GM18909 (cell line): ENCODE results near the gene KCNQ5.

Experiments
- ATAC-seq: cut with Tn5 transposase; IDR thresholded peaks from one replicate; pipeline ENCODE4 v1.9.1; 2021; ENCODE audit warnings: mild to moderate bottlenecking; ENCODE audit not compliant: unreplicated experiment, poor library complexity

Gene KCNQ5

DNA sequence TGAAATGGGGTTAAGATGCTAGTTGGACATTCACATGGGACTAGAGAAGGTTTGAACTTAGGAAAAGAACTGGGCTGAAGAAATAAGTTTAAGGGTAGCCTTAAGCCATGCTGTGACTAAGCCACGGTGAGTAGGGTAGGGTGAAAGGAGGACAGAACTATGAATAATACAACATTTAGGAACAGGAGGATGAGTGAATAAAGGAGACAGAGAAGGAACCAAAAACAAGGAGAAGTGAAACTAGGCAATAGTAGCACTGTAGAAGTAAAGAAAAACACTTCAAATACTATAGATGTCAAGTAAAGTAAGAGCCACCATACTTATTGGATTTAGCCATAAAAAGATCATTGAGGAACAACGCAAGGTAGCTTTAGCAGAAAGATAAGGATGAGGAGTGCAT is 111.2 kb downstream of the KCNQ5 start:
- ATAC-seq = no peak

DNA sequence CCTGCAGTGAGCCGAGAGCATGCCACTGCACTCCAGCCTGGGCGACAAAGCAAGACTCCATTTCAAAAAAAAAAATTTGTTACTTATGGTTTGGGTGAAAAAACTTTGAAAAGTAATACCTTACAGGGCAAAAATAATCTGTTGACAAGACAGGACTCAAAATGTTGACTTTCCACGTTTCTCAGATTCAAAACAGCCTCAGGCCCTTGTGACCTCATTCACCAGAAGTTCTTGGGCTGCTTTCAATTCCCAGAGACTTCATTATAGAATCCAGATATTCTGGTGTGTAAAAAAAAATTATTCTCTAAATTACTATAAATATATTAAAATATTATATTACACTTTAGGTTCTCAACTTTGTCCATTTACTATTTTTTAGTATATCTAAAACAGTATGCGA is 116.2 kb downstream of the KCNQ5 start:
- no peak for ATAC-seq

DNA sequence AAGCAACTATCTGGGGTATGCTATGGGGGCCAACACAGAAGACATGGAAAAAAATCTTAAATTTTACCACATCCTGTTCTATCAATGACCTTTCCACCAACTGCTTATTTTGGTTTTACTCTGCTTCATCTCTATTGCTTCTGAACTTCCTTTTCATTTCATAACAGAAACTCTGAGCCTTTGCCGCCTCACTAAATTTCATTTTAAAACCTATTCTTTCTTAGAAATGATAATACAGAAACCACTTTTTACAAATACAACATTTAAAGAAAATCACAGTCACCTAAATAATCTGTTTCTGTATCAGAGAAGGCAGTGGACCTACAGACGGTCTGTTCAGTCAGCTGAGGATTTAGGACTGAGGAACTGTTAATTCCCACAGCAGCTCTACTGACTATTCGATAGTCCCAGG is 117.5 kb downstream of the KCNQ5 start:
- peak; percentile 66 for ATAC-seq

DNA sequence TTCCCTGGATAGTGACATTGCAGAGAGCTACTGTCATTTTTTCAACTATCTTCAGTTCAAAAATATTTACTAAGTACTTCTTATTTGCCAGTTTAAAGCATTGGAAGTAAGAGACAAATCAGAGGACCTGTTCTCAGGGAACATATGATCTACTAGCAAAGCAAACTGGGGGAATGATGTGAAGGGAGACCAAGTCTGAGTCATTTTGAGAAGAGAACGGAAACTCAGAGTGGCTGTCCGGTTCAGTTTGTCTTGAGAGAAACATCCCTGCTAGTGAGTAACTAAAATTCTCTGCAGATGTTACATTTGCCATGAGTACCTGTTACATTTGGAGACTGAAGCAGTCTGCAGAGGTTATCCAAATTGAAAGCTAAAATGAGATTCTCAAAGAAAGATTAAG is 118.3 kb downstream of the KCNQ5 start:
- peak; percentile 88 for ATAC-seq

DNA sequence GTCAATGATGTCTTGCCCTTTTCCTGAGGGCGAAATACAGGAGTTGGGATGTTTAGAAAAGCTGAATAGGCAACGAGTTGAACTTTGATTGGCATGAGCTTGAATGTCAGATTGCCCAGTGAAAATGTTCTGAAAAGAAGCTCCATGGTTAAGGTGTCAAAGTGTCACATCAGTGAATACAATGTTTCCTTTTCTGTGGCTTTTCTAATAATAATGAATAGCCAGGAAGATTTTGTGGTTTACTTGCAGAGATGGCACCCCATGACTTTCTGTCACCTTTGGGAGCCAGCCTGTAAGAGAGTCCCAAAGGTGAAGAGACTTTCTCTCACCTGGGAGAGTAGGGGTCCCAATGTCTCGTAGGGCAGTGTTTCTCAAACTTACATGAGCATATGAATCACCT is 119.2 kb downstream of the KCNQ5 start:
- no peak for ATAC-seq

DNA sequence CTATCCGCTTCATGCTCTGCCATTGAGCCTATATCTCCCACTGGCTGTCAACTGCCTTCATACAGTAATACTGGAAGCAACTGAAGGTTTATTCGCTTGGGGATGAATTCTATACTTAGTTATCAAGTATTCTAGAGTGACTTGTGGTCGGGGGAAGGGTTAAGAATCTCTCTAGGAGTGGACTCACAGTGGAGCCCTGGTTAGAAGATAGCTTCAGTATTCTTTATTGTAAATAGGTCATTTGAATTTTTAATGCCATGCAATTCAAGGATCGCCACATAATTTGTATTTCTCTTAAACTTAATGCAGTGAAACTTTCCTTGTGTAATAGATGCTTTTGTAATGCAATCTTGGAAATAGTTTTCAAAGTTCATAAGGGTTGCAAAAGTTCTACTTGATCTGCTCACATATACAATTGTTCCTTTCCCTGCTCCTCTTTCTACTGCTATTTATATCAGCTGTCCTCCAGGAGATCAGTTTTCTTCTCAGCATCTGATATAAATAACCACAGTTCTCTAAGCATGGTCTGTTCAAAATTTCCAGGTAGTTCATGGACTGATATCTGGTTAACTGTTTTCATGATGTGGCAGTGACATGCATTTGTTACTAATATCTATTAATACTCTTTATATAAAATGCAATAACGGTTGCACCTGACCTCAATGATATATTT is 120.3 kb downstream of the KCNQ5 start:
- no peak for ATAC-seq

DNA sequence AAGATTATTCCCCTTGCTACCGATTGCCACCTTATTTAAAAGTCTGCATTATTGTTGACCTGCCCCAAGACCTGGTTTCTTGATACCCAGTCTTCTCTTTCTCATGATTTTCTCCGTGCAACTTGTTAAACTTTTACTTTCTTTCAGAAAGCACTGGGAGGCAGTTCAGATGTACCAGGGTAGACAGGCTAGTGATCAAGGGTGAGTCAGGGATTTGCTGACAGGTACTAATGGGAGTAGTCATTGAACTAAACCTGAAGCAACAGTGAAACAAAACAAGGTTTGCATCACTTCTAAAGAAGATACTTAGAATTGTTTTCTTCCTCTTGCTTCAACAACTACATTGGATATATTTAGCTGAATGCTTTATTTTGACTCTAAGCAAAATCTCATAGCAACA is 124.4 kb downstream of the KCNQ5 start:
- no peak for ATAC-seq

DNA sequence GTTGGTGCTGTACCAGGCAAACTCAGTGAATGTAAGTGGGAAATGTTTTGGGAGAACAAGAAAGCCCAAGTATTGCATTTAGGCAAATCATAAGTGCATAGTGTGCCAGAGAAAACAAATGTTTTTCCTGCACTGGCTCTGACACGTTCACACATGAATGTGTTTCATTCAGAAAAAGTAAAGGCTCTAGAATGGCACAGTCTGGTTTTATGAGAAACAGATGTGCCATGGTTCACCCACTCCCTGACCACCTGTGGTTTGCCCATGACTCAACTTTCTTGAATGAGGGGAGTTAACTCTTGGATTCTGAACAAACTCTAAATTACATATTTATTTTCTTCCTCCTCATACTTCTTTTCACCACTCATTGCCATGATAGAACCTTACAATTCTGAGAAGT is 126.9 kb downstream of the KCNQ5 start:
- no peak for ATAC-seq

DNA sequence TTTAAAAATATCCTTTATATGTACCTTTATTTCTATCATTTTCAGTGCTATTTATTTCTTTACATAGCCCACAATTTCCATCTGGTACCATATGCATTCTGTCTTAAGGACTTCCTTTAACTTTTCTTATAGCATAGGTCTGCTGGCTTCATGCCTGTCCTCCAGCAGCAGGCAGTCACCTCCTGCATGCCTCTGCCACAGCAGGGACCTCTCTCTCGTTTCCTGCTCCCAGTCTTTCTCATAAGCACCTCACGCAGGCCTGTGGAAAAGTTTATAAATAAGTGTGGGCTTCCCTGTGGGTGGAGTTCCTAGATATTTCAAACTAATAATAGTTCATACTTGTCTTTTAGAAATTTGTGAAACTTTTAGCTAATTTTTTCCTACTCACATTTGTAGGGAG is 133.9 kb downstream of the KCNQ5 start:
- ATAC-seq = no peak

DNA sequence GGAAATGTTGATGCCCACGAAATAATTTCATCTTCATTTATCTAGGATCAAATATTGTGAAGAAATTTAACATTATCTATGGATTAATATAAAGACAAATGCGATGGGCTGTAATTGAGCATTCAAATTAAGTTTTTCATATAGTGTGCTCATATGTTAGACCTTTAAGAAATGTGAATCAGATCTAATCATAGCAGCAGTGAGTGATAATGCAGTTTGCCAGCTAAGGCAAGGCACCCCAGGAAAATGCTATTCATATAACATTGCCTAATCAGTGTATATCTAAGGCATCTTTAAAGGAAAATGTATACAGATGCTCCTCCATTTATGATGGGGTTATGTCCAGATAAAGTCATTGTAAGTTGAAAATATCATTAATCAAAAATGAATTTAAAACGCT is 135.2 kb downstream of the KCNQ5 start:
- ATAC-seq = no peak

DNA sequence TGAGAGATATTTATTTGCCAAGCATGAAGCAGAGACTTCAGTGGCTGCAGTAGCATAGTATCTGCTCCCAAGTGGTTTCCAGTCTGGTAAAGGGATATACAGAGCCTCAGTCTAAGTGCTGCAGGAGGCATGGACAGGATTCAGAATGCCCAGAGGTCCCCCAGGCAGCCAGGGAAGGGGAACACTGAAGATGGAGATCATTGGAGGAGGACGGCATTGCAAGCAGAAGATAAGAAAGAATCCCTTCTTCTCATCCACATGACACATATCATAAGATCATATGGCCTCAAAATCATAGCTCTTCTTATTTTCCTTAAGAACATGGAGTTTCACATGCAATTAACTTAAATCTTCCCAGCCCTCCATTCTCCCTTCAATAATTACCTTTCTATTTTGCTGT is 136.1 kb downstream of the KCNQ5 start:
- no peak for ATAC-seq

DNA sequence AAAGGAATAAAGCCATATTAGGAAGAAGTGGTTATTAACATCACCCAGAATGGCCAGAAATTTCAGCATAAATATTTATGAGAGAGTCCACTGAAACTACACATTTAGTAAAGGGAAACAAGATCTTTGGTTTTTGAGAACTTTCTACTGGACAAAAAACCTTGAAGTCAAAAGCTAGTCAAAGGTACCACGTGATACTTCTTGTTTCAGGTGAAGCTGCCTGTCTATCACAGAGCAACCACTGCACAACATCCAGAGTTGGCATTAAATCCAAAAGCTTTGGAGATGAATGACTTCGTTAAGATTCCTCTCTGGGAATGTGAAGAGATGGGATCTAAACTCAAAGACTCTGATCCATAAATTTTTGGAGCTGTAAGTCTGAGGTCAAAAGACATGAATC is 137.0 kb downstream of the KCNQ5 start:
- no peak for ATAC-seq

DNA sequence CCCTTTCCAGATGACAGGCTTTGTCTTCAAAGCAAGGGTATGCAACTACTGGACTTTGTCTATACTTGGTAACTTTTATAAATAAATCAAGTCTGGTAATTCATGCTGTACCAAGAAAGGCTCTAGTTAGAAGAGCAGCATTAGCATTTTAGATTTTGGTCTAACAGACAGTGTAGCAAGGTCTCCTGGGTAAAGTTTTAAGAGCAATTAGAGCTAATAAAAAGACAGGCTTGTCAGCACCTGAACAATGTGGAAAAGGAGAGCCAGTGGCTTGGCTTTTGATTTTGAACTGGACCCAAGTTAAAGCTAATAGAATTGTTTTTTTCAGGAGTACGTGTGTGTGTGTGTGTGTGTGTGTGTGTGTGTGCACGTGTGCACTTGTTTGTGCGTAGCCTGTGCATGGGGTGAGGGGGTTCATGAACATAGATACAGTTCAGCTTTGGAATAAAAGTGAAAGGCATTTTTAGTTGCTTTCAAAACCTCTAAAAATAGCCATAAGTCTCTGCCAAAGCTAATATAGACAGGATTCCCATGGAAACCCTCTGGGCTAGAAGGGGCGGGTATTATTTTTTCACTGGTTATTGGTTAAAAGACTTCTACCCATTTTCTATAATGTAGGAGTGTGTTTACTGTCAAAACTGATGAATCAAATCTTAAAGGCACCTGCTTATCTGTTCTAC is 138.4 kb downstream of the KCNQ5 start:
- no peak for ATAC-seq

DNA sequence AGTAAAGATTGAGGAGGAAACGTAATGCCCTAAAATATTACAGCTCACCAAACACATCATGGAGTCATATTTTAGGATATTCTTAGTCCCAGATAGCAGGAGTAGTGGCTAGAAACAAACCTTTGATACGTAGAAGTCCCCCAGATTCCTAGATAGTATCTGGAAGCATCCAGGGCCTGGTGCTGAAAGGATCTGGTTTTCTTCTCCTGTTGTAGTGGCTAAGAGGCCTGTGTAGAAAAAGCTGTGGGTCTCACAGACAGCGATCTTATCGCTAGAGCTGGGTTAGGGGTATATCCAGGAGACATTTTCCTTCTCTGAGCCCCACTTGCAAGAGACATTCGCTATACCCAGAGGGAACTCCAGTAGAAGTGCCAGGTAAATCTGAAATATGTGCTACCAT is 139.9 kb downstream of the KCNQ5 start:
- ATAC-seq = no peak

DNA sequence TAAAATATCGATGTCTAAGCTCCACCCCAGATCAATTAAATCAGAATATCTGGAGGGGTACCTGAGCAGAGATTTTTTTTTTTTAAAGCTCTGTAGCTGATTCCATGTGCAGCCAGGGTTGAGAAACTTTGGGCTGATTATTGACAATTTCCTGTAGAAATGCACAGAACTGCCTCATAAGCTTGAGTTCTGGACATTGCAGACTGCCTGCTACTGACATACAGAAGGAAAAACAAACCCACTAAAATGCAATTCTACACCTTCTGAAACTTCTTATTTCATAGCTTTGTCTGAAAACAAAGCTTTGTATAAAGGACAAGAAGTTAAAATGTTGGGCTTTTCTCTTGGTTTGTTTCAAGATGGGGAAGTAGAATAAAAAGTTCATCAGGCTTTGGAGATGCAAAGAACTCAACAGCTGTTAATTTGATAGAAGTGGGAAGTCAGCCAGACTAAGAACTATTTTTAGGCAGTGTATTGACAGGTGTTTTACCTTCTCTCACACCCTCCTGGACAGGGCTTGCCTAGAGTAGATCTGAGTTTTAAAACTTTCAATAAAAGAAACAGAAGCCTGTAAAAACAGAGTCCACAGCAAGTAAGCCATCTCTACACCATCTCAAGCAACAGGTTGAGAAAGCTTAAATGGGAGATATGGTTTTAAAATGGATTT is 147.7 kb downstream of the KCNQ5 start:
- ATAC-seq = no peak

DNA sequence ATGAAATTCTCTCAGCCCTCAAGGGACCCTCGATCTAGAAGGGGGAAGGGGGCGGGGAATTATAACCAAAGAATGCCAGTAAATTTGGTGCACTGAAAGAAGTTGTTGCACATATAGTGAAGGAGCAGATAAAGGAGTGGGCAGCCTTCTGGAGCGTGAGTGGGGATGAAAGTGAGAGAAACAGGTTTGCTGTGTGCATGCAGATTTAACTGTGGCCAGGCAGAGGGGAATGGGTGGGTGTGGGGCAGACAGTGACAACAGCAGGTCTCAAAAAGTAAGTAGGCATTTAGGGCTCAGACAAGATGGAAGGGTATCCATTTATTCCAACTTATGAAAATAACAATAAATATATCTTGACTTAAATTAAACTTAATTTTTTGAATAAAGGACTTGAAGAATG is 149.1 kb downstream of the KCNQ5 start:
- no peak for ATAC-seq

DNA sequence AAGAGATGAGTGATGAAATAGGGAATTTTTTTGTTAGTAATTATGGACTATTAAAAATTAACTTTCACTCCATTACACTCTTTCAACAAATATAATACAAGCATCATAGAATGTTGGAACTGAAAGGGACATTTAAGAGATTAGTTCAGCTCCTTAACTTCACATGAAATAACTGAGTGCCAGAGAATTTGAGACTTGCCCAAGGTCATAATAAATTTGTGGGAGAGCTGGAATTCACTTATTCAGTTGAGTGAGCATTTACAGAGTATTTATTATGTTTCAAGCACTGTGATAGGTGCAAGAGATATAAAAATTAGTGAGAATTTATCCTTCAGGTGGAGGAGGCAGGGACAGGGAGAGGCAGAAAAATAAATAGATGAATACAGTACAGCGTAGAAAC is 154.6 kb downstream of the KCNQ5 start:
- no peak for ATAC-seq

DNA sequence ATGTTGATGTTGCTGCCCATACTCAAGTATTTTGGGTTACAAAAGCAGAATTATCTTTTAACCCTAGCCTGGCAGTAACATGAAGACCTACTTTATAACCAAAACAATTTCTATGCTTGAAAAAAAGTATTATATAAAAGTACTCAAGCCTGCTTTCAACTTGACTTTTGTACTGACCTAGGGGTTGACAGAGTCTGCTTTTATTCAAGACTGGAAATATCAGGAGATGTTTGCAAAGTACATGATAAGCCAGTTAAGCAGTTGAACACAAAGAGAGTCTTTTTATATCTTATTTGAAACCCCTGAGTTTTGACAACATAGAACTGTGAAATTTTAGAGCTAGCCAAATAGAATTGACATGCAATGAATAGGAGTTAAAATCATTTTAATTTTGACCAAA is 159.8 kb downstream of the KCNQ5 start:
- ATAC-seq = no peak

DNA sequence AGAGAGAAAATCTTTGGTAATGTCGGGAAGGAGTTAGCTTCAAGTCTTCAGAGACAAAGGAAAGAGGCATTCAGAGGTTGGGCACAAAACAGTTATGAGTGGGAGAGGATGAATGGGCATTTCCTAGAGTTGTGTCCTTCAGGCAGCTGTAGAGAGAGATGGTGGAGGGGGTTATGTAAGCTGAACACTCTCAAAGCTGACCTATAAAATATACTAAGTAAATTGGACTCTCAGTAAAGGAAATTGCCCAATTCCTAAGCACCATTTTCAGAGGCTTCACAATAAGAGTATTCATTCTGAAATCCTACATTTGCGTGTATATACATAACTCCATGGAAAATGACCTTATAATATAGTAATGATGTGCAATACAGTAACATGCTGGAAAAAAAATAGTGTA is 161.2 kb downstream of the KCNQ5 start:
- ATAC-seq = no peak

DNA sequence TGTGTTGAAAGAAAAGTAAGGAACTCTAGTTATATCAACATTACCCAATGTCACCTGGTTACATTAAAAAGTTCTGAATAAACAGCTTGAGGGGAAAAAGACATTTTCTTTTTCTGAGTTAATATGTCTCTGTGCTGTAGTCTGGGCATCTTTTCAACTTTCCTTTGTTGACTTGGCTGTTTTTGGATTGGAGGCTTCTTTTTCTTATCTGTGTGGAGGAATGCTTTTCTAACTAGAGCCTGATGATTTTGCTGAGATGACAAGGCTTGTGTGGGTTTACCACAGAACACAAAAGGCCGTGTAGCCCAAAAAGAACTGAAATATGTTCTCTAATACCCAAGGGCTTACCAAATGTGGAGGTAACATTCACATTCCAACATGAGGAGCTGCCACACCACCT is 161.8 kb downstream of the KCNQ5 start:
- no peak for ATAC-seq

DNA sequence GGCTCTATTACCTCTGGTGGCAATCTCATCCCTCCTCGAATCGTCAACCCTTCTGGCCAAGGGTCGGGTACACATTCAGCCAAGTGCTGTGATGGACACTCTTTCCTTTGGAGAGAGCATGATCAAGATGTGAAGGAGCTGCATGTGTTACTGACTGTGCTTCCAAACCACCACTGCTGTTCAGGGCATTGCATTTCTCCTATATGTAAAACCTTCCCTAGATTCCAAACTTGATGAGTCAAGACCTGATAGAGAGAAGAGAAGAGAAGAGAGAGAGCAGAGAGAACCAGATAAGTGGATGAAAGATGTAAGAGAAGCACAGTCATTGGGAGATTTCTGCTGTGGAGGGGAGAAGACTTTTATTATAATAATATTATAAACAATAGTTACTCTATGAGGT is 162.2 kb downstream of the KCNQ5 start:
- no peak for ATAC-seq

DNA sequence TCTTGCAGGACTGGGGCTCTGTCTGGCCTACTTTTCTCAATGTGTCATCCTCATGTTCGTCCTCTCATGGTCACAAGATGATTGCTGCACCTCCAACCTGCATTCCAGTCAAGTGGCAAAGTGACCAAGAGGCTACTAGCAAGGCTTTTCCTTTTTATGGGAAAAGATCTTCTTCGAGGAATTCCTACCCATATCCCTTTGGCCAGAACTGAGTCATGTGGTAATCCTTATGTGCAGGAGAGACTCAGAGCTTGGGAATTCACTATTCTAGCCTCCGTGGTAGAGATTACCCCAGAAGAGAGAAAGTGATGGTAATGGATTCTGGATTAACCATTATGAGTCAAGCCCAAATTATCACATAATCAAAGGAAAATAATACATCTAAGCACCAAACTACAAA is 162.7 kb downstream of the KCNQ5 start:
- no peak for ATAC-seq
